NCI-H446 treated with DMSO at 0.1 percent for 48 hours (cell line): Measurements from ENCODE around the gene LRRK1.

ENCODE experiments used
- DNase-seq: peaks from one replicate; lab custom pipeline; 2025; lab: John Stamatoyannopoulos, UW

Gene LRRK1

GRCh38 chr15:101114610-101115009 is 195.5 kb downstream of the LRRK1 start:
- DNase-seq = no peak

- DNase-seq = no peak
Observed at GRCh38 chr15:101115393-101115785, 196.2 kb downstream of the LRRK1 start.

- no peak for DNase-seq
Observed at GRCh38 chr15:101115786-101116680, 196.9 kb downstream of the LRRK1 start.

- DNase-seq = no peak
Observed at GRCh38 chr15:101116681-101116976, 197.5 kb downstream of the LRRK1 start.

- no peak for DNase-seq
Observed at GRCh38 chr15:101118116-101118515, 199.0 kb downstream of the LRRK1 start.

GRCh38 chr15:101118615-101119014 is 199.5 kb downstream of the LRRK1 start:
- no peak for DNase-seq

- DNase-seq = no peak
Observed at GRCh38 chr15:101119181-101119580, 200.0 kb downstream of the LRRK1 start.
